Ascending aorta (tissue), 2 donors: ENCODE measurements around the gene BCKDHA. TPM values are rescaled to one million over a fixed set of nuclear protein-coding genes. Genes with fewer than 3 reads are reported as not detected.
"Not testable (repeated sequence)": the region's sequence is repeated elsewhere in the genome, so short reads cannot be mapped to it uniquely, and the experiment has no call there.

ENCODE experiments used
- DNase-seq, 2 donors: peaks; one replicate each; pipeline ENCODE4 v3.0.0-alpha.2; 2019; ENCODE audit warnings: low spot score in 2 of 2
- H3K27ac ChIP-seq, 2 donors: fragments of 200-600 bp; sonication (generic); one replicate each; pipeline ENCODE4 v1.5.1; 2016 to 2017; ENCODE audit warnings: mild to moderate bottlenecking in 1 of 2
- H3K27me3 ChIP-seq: fragments of 200-600 bp; sonication (generic); one replicate; pipeline ENCODE4 v1.5.1; 2017
- H3K36me3 ChIP-seq, 2 donors: fragments of 200-600 bp; sonication (generic); one replicate each; pipeline ENCODE4 v1.5.1; 2016
- H3K4me1 ChIP-seq, 2 donors: fragments of 200-600 bp; sonication (generic); one replicate each; pipeline ENCODE4 v1.5.1; 2016 to 2017; ENCODE audit warnings: mild to moderate bottlenecking in 1 of 2
- H3K4me3 ChIP-seq, 2 donors: fragments of 200-600 bp; sonication (generic); one replicate each; pipeline ENCODE4 v1.5.1; 2016 to 2017; ENCODE audit warnings: mild to moderate bottlenecking in 1 of 2
- H3K9me3 ChIP-seq, 2 donors: fragments of 200-600 bp; sonication (generic); one replicate each; pipeline ENCODE4 v1.5.1; 2016
- CTCF ChIP-seq, 3 experiments: fragments of 200-600 bp in 2 of 3; fragments of 450-650 bp in 1 of 3; sonication (generic) in 2 of 3; IDR thresholded peaks; one replicate each; pipeline ENCODE4 v1.5.1; 2016 to 2019; ENCODE audit warnings: antibody characterized with exemption in 3 of 3, mild to moderate bottlenecking in 1 of 3, moderate library complexity in 1 of 3
- intact Hi-C: fragments of 100-400 bp; cut with DNase I; formaldehyde crosslinking; loops from one replicate; pipeline ENCODE4 v1.15.1; 2023
- total RNA-seq: library from RNA; depleted of rRNA; stranded (reverse); fragments of >200 nt; gene quantifications from one replicate; pipeline ENCODE4 v1.1.0, GENCODE V29; 2016

Gene BCKDHA
- total RNA-seq, 1 donor from 2014 or later, result 28.5 TPM

- Histone ChIP-seq H3K27ac (no peak overlapping the region), H3K4me1 (no peaks in the 10 kb centered on the region), H3K36me3 (no peaks in the 10 kb centered on the region), H3K4me3 (no peak overlapping the region), H3K27me3 (no peaks in the 10 kb centered on the region), H3K9me3 (no peaks in the 10 kb centered on the region)
- DNase-seq, result no peak
- intact Hi-C loops, result no loop called here
- no peak for TF ChIP-seq CTCF (IDR thresholded peaks at IDR 0.05)
Measured at GRCh38 chr19:41462497-41462896, 64.9 kb downstream of the BCKDHA start.

- H3K27me3 ChIP-seq, H3K4me1 ChIP-seq, H3K36me3 ChIP-seq, intact Hi-C loops, H3K4me3 ChIP-seq, H3K9me3 ChIP-seq, DNase-seq, H3K27ac ChIP-seq: not testable (repeated sequence)
Measured at GRCh38 chr19:41463257-41464256, 65.9 kb downstream of the BCKDHA start.

Other genes starting within 250 kb of the BCKDHA start
- gene CYP2S1, start 204.6 kb upstream of the BCKDHA start, total RNA-seq, result not detected
- gene AXL, start 178.6 kb upstream of the BCKDHA start, total RNA-seq, result 122 TPM
- 81.1 TPM for gene HNRNPUL1, start 133.4 kb upstream of the BCKDHA start, total RNA-seq
- 18.4 TPM for gene CCDC97, start 87.6 kb upstream of the BCKDHA start, total RNA-seq
- 103 TPM for gene TGFB1, start 43.9 kb upstream of the BCKDHA start, total RNA-seq
- 17.5 TPM for gene B9D2, start 33.7 kb upstream of the BCKDHA start, total RNA-seq
- 14.2 TPM for gene TMEM91, start 21.3 kb upstream of the BCKDHA start, total RNA-seq
- gene EXOSC5, start 459 bp upstream of the BCKDHA start, total RNA-seq, result 30.3 TPM
- gene B3GNT8, start 29.6 kb downstream of the BCKDHA start, total RNA-seq, result 3.7 TPM
- 21.2 TPM for gene DMAC2, start 42.1 kb downstream of the BCKDHA start, total RNA-seq
- not detected for gene ERICH4, start 45.3 kb downstream of the BCKDHA start, total RNA-seq
- gene CEACAM21, start 178.3 kb downstream of the BCKDHA start, total RNA-seq, result not detected
- not detected for gene CEACAM4, start 229.3 kb downstream of the BCKDHA start, total RNA-seq